ENCODE data around the gene SNX15. TPM values are rescaled to one million over a fixed set of nuclear protein-coding genes. Genes with fewer than 3 reads are reported as not detected.
"Not testable (repeated sequence)": the region's sequence is repeated elsewhere in the genome, so short reads cannot be mapped to it uniquely, and the experiment has no call there.

Gene SNX15
- total and polyA plus RNA-seq, 10 donors = 10.8 to 21.6 (median 17.1) TPM

DNA sequence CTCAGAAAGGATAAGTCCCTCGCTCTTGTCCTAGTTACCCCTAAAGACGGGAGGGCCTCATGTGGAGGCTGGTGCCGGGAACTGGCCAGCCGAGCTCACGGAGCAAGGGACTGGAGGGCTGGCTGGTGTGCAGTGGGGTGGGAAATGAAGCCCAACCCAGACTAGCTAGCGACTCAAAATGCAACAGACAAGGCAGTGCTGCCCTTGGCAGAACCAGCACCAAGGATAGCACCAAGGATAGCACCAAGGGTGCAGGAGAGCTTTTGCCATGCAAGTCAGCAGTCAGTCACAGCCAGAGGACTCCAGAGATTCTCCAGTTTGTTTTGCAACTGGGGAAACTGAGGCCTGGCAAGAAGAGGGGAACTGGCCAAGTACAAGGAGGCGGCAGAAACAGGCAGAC, 24.0 kb upstream of the SNX15 start:
- H3K4me1 ChIP-seq = peaks cover 0 to 26% (median 0%) of the 10 kb centered on the region in 6 donors
- WGBS, 5 donors = 87 to 96% (median 91%) methylated on average over 7 of the region's 7 CpGs
- H3K27me3 ChIP-seq (replicated peaks in 1 of 7) = no peaks in the 10 kb centered on the region
- TF ChIP-seq POLR2A (IDR thresholded peaks at IDR 0.05) (no peak), POLR2AphosphoS5 (IDR thresholded peaks at IDR 0.05) (no peak)
- TF ChIP-seq, protein P1, sequence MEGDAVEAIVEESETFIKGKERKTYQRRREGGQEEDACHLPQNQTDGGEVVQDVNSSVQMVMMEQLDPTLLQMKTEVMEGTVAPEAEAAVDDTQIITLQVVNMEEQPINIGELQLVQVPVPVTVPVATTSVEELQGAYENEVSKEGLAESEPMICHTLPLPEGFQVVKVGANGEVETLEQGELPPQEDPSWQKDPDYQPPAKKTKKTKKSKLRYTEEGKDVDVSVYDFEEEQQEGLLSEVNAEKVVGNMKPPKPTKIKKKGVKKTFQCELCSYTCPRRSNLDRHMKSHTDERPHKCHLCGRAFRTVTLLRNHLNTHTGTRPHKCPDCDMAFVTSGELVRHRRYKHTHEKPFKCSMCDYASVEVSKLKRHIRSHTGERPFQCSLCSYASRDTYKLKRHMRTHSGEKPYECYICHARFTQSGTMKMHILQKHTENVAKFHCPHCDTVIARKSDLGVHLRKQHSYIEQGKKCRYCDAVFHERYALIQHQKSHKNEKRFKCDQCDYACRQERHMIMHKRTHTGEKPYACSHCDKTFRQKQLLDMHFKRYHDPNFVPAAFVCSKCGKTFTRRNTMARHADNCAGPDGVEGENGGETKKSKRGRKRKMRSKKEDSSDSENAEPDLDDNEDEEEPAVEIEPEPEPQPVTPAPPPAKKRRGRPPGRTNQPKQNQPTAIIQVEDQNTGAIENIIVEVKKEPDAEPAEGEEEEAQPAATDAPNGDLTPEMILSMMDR (IDR thresholded peaks at IDR 0.05 in 8 of 11, conservative IDR thresholded peaks at IDR 0.05 in 3 of 11) = no peak
- H3K4me3 ChIP-seq = no peak overlapping the region
- no peak overlapping the region for H3K27ac ChIP-seq
- intact Hi-C loops (cut with DNase I; ENCODE audit: low total_unique reads) = no loop called here
- no peaks in the 10 kb centered on the region for H3K9me3 ChIP-seq
- H3K36me3 ChIP-seq = no peaks in the 10 kb centered on the region
- no peak for DNase-seq

DNA sequence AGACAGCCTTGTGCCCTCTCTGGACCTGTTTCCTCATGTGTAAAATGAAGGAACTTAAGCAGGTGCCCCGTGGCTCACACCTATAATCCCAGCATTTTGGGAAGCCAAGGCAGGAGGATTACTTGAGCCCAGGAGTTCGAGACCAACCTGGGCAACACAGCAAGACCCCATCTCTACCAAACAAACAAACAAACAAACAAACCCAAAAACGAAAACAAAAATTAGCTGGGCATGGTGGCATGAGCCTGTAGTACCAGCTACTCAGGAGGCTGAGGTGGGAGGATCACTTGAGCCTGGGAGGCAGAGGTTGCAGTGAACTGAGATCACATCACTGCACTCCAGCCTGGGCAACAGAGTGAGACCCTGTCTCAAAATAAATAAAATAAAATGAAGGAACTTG, 23.3 kb upstream of the SNX15 start:
- DNase-seq; H3K4me3 ChIP-seq; intact Hi-C loops (cut with DNase I; ENCODE audit: low total_unique reads); H3K9me3 ChIP-seq; H3K27ac ChIP-seq; H3K36me3 ChIP-seq; H3K27me3 ChIP-seq (replicated peaks in 1 of 7): not testable (repeated sequence)
- H3K4me1 ChIP-seq = peaks cover 0 to 20% (median 0%) of the 10 kb centered on the region in 6 donors
- 60 to 75% (median 67%) methylated on average over 3 of the region's 3 CpGs for WGBS, 5 donors

DNA sequence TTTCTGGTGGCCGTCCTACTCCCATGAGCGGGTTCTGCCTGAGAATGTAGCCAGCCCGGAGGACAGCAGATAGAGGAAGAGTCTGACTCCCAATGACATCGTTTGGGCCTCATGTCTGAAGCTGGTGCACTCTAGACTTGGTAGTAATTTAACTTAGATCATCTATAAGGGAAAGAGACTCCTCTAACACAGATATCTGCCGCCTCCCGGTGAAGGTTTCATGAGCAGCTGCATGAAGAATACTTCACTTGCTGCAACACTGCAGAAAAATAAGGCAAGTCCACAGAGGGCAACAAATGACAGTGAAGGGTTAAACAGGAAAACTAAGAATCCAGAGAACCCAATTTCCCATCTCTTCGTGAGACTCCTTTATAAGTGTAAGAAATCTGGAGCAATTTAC, 19.2 kb upstream of the SNX15 start:
- no peak for TF ChIP-seq POLR2AphosphoS5 (IDR thresholded peaks at IDR 0.05)
- TF ChIP-seq, protein P1 (IDR thresholded peaks at IDR 0.05 in 8 of 11, conservative IDR thresholded peaks at IDR 0.05 in 3 of 11) = no peak
- TF ChIP-seq POLR2A (IDR thresholded peaks at IDR 0.05) = no peak
- intact Hi-C loops (cut with DNase I; ENCODE audit: low total_unique reads) = no loop called here
- no peak overlapping the region for H3K27ac ChIP-seq
- H3K36me3 ChIP-seq = no peaks in the 10 kb centered on the region
- H3K4me1 ChIP-seq = peaks cover 2 to 8% (median 4%) of the 10 kb centered on the region in 6 donors
- no peak overlapping the region for H3K4me3 ChIP-seq
- WGBS, 5 donors = 77 to 85% (median 82%) methylated on average over 7 of the region's 7 CpGs
- DNase-seq = no peak
- H3K27me3 ChIP-seq (replicated peaks in 1 of 7) = no peaks in the 10 kb centered on the region
- no peaks in the 10 kb centered on the region for H3K9me3 ChIP-seq

DNA sequence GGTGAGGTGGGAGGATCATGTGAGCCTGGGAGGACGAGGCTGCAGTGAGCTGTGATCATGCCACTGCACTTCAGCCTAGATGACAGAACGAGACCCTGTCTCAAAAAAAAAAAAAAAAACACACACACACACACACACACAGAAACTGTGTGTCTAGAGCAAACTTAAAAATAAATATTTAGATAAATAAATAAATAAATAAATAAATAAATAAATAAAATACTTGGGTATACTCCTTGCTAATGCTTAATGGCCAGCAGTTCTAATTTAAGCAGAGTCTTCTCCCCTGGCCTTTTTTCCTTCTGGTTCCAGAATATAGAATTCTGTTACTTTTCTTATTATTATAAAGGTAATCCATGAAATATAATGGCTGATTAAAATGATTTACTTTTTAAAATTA, 18.4 kb upstream of the SNX15 start:
- no peak for DNase-seq
- no peaks in the 10 kb centered on the region for H3K36me3 ChIP-seq
- H3K27me3 ChIP-seq (replicated peaks in 1 of 7) = no peaks in the 10 kb centered on the region
- 80 to 91% (median 82%) methylated on average over 2 of the region's 2 CpGs for WGBS, 5 donors
- no peaks in the 10 kb centered on the region for H3K9me3 ChIP-seq
- TF ChIP-seq POLR2A (IDR thresholded peaks at IDR 0.05) = no peak
- no peak for TF ChIP-seq POLR2AphosphoS5 (IDR thresholded peaks at IDR 0.05)
- TF ChIP-seq, protein P1 (IDR thresholded peaks at IDR 0.05 in 8 of 11, conservative IDR thresholded peaks at IDR 0.05 in 3 of 11) = no peak
- H3K4me3 ChIP-seq = no peak overlapping the region
- H3K4me1 ChIP-seq = peaks cover 5 to 14% (median 9%) of the 10 kb centered on the region in 6 donors
- intact Hi-C loops (cut with DNase I; ENCODE audit: low total_unique reads) = no loop called here
- no peak overlapping the region for H3K27ac ChIP-seq
